ENCODE data around the gene WNT2B.

- TF ChIP-seq EZH2 (IDR thresholded peaks at IDR 0.05) (no peak), POLR2AphosphoS5 (IDR thresholded peaks at IDR 0.05; ENCODE audit: borderline replicate concordance, low read depth, low read length) (no peak)
Observed at GRCh38 chr1:112496290-112496689, 12.5 kb upstream of the WNT2B start.

Data from SK-N-MC (cell line).